ENCODE measurements around the gene NECTIN3. TPM values are rescaled to one million over a fixed set of nuclear protein-coding genes. Genes with fewer than 3 reads are reported as not detected.

The NECTIN3 gene
- total RNA-seq, 1 donor from 2014 or later: 9.5 TPM

DNA sequence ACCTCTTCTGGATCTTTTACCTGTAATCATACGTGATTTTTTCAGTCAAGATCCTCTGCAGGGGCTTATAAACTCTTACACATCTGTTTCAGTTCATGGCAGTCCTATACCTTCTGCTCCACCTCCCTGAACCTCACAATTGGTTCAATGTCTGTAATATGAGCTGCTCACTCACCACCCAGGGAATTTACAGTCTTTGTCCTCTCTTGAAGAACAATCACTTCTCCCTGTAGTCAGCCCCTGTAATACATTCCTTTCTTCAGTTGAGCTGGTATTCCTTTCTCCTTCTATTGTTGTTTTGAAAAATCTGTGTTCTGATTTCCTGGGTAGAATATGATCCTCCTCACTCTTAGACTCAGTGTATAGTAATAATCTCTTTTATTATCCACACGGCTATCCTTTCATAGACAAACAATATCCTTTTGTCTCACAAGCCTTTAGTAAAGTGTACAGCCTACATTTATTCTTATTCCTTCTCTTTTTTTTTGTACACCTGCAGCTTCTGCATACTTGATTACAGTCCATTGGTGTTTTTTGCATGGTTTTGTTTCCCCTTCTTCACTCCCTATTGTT is 101.8 kb downstream of the NECTIN3 start:
- intact Hi-C loops (cut with DNase I): no loop called here
- no peak for DNase-seq
- no peak for ATAC-seq (ENCODE audit: poor library complexity)

DNA sequence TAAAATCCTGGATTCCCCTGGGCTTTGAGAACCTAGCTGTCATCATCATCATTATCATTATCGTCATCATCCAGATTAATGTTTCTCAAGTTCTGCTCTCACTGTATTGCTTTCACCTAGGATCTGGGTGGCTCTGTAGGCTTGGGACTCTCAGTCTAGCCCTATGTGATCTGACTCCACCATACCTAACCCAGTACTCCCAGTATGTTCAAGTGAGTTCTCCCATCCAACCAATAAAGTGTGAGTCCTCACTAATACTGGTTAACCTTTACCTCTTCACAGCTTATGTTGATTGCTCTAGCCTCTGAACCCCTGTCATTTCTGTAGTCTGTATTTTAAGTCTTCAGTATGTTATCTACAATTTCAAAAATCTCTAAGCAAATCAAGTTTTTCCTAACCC is 102.3 kb downstream of the NECTIN3 start:
- DNase-seq: no peak
- intact Hi-C loops (cut with DNase I): no loop called here
- no peak for ATAC-seq (ENCODE audit: poor library complexity)

- ATAC-seq (ENCODE audit: poor library complexity): no peak
Measured at GRCh38 chr3:111190518-111190917, 118.9 kb downstream of the NECTIN3 start.

DNA sequence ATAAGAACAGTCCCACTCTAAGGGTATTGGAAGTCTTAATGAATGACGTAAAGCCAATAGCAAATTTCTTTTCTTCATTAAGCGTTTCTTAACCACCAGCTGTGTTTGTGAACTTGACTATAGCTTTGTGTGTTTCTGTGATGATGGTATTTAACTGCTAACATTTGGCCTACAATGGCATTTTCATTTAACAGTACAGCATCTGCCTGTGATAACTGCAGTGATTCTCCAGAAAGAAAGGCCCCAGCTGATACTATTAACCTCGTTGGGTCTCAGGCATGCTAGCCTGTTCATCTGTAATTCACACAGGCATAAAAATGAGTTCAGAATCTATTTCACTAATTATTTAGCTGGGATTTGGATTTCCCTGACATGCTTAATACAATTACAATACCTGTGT is 121.9 kb downstream of the NECTIN3 start:
- DNase-seq (no peak), ATAC-seq (ENCODE audit: poor library complexity) (no peak)
- intact Hi-C loops (cut with DNase I): no loop called here

More at GRCh38 chr3:111190518-111190917, 118.9 kb downstream of the NECTIN3 start:
- intact Hi-C loops (cut with DNase I): no loop called here
- DNase-seq: no peak

DNA sequence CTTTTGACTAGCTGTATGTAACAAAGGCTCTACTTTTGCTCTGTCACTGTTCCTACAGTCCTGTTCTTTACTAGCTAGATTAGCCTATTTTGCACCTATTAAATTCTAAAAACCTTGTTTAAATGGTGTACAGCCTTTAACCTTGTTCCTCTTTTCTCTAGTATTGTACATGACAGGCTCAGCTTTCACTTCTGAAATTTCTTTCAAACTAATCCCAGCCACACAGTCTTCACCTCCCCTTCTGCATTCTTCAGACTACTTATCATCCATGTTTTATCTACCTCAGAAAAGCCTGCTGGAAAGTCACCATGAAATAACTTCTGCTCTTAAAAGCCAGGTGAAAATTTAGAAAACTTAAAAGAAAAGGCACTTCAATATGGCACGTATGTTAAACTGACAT is 122.4 kb downstream of the NECTIN3 start:
- no peak for DNase-seq
- intact Hi-C loops (cut with DNase I): no loop called here
- no peak for ATAC-seq (ENCODE audit: poor library complexity)

- no peak for DNase-seq
- intact Hi-C loops (cut with DNase I): no loop called here
- no peak for ATAC-seq (ENCODE audit: poor library complexity)
Measured at GRCh38 chr3:111197485-111197884, 125.9 kb downstream of the NECTIN3 start.

- no peak for ATAC-seq (ENCODE audit: poor library complexity)
Measured at GRCh38 chr3:111200027-111200426, 128.4 kb downstream of the NECTIN3 start.

GRCh38 chr3:111210003-111210711 is 138.5 kb downstream of the NECTIN3 start:
- ATAC-seq (ENCODE audit: poor library complexity) (no peak), DNase-seq (no peak)
- intact Hi-C loops (cut with DNase I): no loop called here

More at GRCh38 chr3:111200027-111200426, 128.4 kb downstream of the NECTIN3 start:
- intact Hi-C loops (cut with DNase I): no loop called here
- DNase-seq: no peak

DNA sequence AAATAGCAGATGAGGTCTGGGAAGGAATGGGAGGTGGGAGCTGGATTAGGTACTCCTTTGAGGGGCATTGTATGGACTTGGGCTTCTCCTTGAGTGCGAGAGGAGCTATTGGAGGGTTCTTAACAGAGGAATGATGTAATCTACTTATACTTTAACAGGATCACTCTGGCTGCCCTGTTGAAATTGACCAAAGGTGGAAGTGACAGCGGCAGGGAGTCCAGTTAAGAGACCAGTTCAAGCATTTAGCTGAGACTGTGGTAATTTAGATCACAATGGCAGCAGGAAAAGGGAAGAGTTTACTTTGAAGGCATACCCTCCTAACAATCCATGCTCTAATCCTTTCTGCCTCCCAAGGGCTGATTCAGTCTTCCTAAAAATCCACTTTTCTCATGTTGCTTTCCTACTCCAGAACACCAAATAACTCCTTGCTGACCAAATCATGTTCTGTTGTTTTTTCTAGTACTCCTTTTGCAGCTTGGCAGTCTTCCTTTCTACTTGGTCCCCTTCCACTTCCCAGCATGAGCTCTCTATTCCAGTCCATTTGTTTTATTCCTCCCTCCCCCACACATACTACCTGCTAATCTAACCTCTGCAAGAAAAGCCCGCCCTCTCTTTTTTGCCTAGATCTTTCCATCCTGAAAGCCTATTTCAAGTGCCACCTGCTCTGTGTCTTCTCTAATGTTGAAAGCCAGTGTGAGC is 139.4 kb downstream of the NECTIN3 start:
- no peak for DNase-seq
- intact Hi-C loops (cut with DNase I): no loop called here
- no peak for ATAC-seq (ENCODE audit: poor library complexity)

DNA sequence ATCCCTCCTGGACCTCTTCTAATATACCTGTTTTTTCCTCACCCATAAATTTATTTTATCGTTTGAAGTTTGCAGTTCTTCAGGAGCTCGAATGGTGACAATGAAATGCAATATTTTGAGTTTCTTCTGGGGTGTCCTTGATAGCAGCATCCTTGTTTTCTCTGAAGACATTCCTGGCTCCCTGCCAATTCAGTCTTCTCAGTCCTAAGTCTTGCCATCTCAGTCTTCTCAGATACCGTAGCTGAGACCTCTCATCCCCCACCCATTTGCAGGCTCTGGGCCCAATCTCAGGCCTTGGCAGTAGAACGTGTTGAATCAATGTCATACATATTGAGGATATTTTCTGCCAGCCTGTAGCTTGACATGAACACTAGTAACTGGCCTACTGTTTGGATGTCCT is 140.9 kb downstream of the NECTIN3 start:
- ATAC-seq (ENCODE audit: poor library complexity) (no peak), DNase-seq (no peak)
- intact Hi-C loops (cut with DNase I): no loop called here

- DNase-seq: no peak
- intact Hi-C loops (cut with DNase I): no loop called here
- no peak for ATAC-seq (ENCODE audit: poor library complexity)
Measured at GRCh38 chr3:111215481-111215880, 143.9 kb downstream of the NECTIN3 start.

DNA sequence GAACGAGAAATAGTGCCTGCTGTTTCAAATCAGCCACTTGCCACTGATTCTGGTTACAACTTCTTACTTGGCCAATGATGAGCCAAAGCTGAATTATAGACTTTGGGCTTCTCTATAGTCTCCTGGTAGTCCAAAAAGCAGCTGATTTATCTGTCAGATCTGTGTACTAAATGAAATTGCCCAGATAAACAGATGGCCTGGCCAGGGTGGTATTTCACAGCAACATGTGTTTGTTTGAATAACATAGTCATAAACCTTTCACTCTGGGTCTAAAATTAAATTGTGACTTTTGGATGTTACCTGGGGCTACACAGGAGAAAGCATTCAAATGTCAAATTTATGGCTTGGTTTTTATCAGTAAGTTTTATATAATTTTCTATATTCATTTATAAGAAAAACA is 147.0 kb downstream of the NECTIN3 start:
- intact Hi-C loops (cut with DNase I): no loop called here
- DNase-seq: no peak
- ATAC-seq (ENCODE audit: poor library complexity): no peak

GRCh38 chr3:111227216-111227615 is 155.6 kb downstream of the NECTIN3 start:
- intact Hi-C loops (cut with DNase I): no loop called here
- ATAC-seq (ENCODE audit: poor library complexity): no peak
- no peak for DNase-seq

DNA sequence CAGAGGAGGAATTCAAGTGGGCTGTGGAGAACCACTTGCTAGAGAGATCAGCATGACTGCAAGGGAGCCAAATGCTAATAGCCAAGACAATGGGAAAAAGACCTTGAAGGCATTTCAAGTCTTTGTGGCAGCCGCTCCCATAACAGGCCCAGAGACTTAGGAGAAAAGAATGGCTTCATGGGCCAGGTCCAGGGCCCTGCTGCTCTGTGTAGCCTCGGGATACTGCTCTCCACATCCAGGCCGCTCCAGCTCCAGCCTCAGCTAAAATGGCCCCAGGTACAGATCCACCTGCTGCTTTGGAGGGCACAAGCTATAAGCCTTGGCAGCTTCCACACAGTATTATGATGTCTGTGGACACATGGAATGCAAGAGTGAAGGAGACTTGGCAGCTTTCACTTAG is 157.7 kb downstream of the NECTIN3 start:
- no peak for ATAC-seq (ENCODE audit: poor library complexity)
- intact Hi-C loops (cut with DNase I): no loop called here
- no peak for DNase-seq

DNA sequence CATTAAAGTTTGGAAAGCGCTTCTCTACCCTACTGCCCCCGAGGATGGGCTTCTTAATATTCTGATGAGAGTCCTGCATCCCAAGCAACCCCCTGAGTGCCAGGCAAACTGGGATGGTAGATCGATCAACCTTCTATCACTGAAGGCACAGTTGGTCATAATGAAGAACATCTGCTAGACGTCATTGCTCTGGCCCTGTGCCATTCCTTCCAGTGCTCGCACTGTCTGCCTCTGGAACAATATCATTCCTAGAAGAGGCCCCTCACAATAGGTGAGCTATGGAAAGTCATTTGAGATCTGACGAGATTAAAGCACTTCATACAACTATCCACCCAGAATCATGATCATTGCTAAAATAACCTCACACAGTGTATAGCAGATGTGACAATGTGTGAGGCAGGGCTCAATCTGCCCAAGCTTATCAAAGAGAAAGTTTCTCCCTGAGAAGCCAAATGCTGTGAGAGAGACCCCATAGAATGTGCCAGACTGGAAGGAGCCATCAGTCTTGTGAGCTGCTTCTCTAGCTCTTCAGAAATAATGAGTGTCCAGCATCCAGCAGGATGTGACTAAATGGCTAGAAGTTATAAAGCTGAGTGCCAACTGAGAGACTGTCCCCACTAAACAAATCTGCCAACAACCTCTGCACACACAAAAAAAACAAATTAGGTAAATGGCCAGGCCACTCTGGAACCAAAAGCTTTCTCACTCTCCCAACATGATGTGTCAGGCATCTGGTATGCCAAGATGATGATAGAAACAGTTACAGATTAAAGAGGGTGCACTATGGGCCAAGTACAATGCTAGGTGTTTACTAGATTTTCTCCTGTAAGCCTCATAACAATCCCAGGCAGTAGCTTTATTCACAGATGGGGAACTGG is 165.5 kb downstream of the NECTIN3 start:
- no peak for DNase-seq
- intact Hi-C loops (cut with DNase I): no loop called here
- ATAC-seq (ENCODE audit: poor library complexity): no peak

DNA sequence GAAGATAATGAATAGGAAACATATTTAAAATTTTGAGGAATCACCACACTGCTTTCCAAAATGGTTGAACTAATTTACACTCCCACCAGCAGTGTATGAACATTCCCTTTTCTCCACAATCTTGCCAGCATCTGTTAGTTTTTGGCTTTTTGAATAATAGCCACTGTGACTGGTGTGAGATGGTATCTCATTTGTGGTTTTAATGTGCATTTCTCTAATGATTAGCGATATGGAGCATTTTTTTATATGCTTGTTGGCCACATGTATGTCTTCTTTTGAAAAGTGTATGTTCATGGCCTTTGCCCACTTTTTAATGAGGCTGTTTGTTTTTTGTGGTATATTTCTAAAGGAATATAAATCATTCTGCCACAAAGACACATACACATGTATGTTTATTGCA is 166.3 kb downstream of the NECTIN3 start:
- intact Hi-C loops (cut with DNase I): no loop called here

DNA sequence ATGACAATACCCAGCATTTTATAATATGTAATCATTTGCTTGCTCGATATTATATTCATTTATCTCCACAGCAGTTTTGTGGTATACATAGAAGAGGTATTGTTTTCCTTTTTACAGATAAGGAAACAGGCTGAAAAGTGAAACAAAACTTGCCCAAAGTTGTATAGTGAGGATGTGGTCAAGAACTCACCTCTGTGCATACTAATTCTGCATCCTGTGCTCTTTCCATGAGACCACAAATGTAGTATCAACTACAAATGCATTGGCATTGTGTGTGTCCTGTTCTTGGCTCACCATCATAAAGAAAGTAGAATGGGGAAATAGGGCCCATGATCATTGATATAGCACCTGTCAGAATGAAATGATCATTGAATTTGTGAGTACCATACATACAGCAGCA is 167.3 kb downstream of the NECTIN3 start:
- intact Hi-C loops (cut with DNase I): no loop called here
- ATAC-seq (ENCODE audit: poor library complexity) (no peak), DNase-seq (no peak)

More for the DNA sequence above, 166.3 kb downstream of the NECTIN3 start:
- DNase-seq (no peak), ATAC-seq (ENCODE audit: poor library complexity) (no peak)

DNA sequence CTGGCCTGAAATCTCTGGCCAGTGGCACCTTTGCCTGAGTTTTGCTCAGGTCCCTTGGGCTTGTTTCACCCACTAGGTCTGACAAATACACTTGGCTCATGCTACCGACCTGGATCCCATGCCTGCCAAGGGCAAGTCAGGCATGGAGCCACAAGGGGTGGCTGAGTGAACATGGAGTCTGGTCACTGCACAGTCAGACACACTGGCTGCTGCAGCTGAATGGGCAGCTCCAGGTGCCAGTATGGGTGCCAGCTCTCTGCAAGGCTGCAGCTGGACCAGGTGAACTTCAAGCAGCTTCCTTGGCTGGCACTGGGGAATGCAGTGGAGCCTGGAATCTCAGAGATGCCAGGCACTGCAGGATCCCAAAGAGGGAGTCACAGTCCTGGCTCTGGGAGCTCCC is 170.3 kb downstream of the NECTIN3 start:
- intact Hi-C loops (cut with DNase I): no loop called here
- DNase-seq (no peak), ATAC-seq (ENCODE audit: poor library complexity) (no peak)
